GM23338 (cell line): Measurements from ENCODE around the gene JAKMIP1.

Experiments used
- CTCF ChIP-seq, 2 experiments: fragments of 200-600 bp in 1 of 2; sonication (generic) in 1 of 2; conservative IDR thresholded peaks; 2 replicates each; pipeline versions ENCODE4 v1.5.1 to v1.6.1; 2016 to 2017; ENCODE audit warnings: antibody characterized with exemption in 2 of 2, low read depth in 2 of 2, mild to moderate bottlenecking in 2 of 2, moderate library complexity in 1 of 2
- EZH2 ChIP-seq: fragments of 200-600 bp; sonication (generic); IDR thresholded peaks from one replicate; pipeline ENCODE4 v1.8.0; 2017; ENCODE audit warnings: antibody characterized with exemption, mild to moderate bottlenecking, low read depth; ENCODE audit not compliant: unreplicated experiment
- EZH2phosphoT487 ChIP-seq: fragments of 200-600 bp; sonication (generic); IDR thresholded peaks from one replicate; pipeline ENCODE4 v1.8.1; 2018; ENCODE audit warnings: antibody characterized with exemption; ENCODE audit not compliant: unreplicated experiment
- NANOG ChIP-seq: IDR thresholded peaks from 2 replicates; pipeline ENCODE4 v1.6.1; 2016; ENCODE audit warnings: antibody characterized with exemption, borderline replicate concordance
- POLR2AphosphoS5 ChIP-seq: IDR thresholded peaks from 2 replicates; pipeline ENCODE4 v1.6.1; 2016; ENCODE audit warnings: antibody characterized with exemption, low read depth
- TF ChIP-seq, protein P1 (sequence below): IDR thresholded peaks from one replicate; pipeline ENCODE4 v1.6.1; 2018; ENCODE audit warnings: antibody characterized with exemption; ENCODE audit not compliant: unreplicated experiment

- TF ChIP-seq CTCF (conservative IDR thresholded peaks at IDR 0.05; ENCODE audit: low read depth in 2 of 2) (no peak), POLR2AphosphoS5 (no peak), EZH2phosphoT487 (no peak), EZH2 (no peak), NANOG (no peak)
- TF ChIP-seq, protein P1, sequence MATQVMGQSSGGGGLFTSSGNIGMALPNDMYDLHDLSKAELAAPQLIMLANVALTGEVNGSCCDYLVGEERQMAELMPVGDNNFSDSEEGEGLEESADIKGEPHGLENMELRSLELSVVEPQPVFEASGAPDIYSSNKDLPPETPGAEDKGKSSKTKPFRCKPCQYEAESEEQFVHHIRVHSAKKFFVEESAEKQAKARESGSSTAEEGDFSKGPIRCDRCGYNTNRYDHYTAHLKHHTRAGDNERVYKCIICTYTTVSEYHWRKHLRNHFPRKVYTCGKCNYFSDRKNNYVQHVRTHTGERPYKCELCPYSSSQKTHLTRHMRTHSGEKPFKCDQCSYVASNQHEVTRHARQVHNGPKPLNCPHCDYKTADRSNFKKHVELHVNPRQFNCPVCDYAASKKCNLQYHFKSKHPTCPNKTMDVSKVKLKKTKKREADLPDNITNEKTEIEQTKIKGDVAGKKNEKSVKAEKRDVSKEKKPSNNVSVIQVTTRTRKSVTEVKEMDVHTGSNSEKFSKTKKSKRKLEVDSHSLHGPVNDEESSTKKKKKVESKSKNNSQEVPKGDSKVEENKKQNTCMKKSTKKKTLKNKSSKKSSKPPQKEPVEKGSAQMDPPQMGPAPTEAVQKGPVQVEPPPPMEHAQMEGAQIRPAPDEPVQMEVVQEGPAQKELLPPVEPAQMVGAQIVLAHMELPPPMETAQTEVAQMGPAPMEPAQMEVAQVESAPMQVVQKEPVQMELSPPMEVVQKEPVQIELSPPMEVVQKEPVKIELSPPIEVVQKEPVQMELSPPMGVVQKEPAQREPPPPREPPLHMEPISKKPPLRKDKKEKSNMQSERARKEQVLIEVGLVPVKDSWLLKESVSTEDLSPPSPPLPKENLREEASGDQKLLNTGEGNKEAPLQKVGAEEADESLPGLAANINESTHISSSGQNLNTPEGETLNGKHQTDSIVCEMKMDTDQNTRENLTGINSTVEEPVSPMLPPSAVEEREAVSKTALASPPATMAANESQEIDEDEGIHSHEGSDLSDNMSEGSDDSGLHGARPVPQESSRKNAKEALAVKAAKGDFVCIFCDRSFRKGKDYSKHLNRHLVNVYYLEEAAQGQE, result no peak
These were observed 131.4 kb downstream of the JAKMIP1 start for GRCh38 chr4:6068986-6069385.
